GM12878 (cell line): ENCODE results near the gene THRA. TPM values are rescaled to one million over a fixed set of nuclear protein-coding genes. Genes with fewer than 3 reads are reported as not detected.

Experiments
- BACH1 ChIP-seq: fragments of 450-650 bp; IDR thresholded peaks from 2 replicates; pipeline ENCODE4 v1.6.1; 2017; ENCODE audit warnings: mild to moderate bottlenecking, borderline replicate concordance
- CUX1 ChIP-seq: IDR thresholded peaks from 2 replicates; pipeline ENCODE4 v1.6.1; 2012; ENCODE audit warnings: improper control_type of control experiment, low read depth, low read length; ENCODE audit not compliant: insufficient replicate concordance
- E2F8 ChIP-seq: fragments of 450-650 bp; IDR thresholded peaks from 2 replicates; pipeline ENCODE4 v1.6.1; 2018; ENCODE audit warnings: mild to moderate bottlenecking, low read depth, moderate library complexity; ENCODE audit not compliant: partially characterized antibody
- SRF ChIP-seq, 2 experiments: IDR thresholded peaks; 2 replicates each; pipeline ENCODE4 v1.6.1; 2011; ENCODE audit warnings: low read depth in 2 of 2, low read length in 2 of 2, mild to moderate bottlenecking in 1 of 2, moderate library complexity in 1 of 2
- ZNF592 ChIP-seq: fragments of 450-650 bp; IDR thresholded peaks from 2 replicates; pipeline ENCODE4 v1.6.1; 2017; ENCODE audit warnings: mild to moderate bottlenecking, moderate library complexity
- ZSCAN29 ChIP-seq: fragments of 450-650 bp; IDR thresholded peaks from 2 replicates; pipeline ENCODE4 v1.6.1; 2017; ENCODE audit warnings: mild to moderate bottlenecking, moderate library complexity
- polyA plus RNA-seq, 11 experiments: library from polyadenylated mRNA; depleted of rRNA in 4 of 11; unstranded in 6 of 11; stranded (reverse) in 5 of 11; fragments of >200 nt; fragmentation: Nextera tagmentation in 4 of 11; fragmentation: Illumina TruSeq in 1 of 11; extraction: Ambion mirVana in 4 of 11; extraction: Trizol in 1 of 11; gene quantifications; 1 replicate in 1 of 11; 2 replicates in 10 of 11; pipeline versions ENCODE4 v1.2.1 to v1.2.3, GENCODE V29; 2011 to 2016; ENCODE audit warnings: inconsistent platforms in 2 of 11, missing spikeins in 2 of 11, low read depth in 1 of 11
- total RNA-seq, 4 experiments: library from RNA; depleted of rRNA in 3 of 4; stranded (reverse); fragments of >200 nt in 3 of 4; fragmentation: Illumina TruSeq in 1 of 4; extraction: Trizol in 1 of 4; gene quantifications; 2 replicates each; pipeline versions ENCODE4 v1.2.1 to v1.2.3, GENCODE V29; 2013 to 2021
- TF ChIP-seq, protein P1 (sequence below): IDR thresholded peaks from 2 replicates; pipeline ENCODE4 v1.6.1; 2011; ENCODE audit warnings: low read depth, low read length, improper control_type of control experiment, borderline replicate concordance
- TF ChIP-seq, protein P2 (sequence below): fragments of 150-350 bp; IDR thresholded peaks from 2 replicates; pipeline ENCODE4 v1.6.1; 2016; ENCODE audit warnings: low read depth, low read length
- TF ChIP-seq, protein P3 (sequence below): fragments of 450-650 bp; IDR thresholded peaks from 2 replicates; pipeline ENCODE4 v1.6.1; 2016; ENCODE audit warnings: mild to moderate bottlenecking

THRA gene
- total and polyA plus RNA-seq, 10 of the 15 experiments (the other 5 are each of a cell fraction or from before 2014, with no cell fraction given) = 0.03 to 2.0 (median 0.64) TPM

DNA sequence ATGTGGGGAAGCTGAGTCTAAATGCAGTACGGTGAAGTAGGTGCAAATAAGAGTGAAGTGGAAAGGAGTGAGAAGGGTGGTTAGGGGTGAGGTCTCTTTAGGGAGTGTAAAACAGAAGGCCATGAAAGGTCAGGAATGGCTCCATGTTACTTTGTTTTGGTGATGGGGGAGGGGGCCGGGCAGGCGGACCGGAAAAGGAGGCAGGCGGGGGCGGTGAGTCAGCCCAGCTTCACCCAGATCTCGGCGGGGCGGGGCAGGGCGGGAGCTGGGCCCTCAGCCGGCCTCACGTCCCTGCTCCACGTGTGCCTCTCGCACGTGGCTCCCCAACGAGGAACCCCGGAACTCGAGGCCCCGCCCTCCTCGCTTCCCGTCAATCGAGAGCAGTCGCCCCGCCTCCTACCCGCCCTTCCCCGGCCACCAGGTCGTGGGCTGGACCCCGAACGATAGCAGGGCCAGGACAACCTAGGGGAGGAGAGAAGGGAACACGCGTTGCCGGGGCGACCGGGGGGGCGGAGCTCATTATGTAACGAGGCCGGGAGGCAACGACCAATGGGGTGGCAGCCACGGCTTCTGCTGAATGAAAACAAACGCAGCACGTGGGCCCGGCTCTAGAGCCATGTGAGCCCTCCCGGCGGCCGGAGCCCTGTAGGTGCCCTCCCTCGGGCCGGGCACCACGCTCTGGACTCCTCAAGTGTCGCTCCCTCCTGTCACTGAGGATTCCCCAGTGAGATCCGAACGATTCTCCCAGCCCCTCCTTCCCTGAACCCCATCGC is 36.3 kb downstream of the THRA start (continued):
- TF ChIP-seq CUX1 (no peak), BACH1 (0 out of 2 replicates have a peak, but pooled peaks have one; percentile 25), E2F8 (no peak), ZNF592 (no peak), SRF (IDR thresholded peaks at IDR 0.05; ENCODE audit: low read depth in 2 of 2, low read length in 2 of 2) (no peak), ZSCAN29 (no peak)
- TF ChIP-seq, protein P1, sequence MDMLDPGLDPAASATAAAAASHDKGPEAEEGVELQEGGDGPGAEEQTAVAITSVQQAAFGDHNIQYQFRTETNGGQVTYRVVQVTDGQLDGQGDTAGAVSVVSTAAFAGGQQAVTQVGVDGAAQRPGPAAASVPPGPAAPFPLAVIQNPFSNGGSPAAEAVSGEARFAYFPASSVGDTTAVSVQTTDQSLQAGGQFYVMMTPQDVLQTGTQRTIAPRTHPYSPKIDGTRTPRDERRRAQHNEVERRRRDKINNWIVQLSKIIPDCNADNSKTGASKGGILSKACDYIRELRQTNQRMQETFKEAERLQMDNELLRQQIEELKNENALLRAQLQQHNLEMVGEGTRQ = peak; percentile 65
- TF ChIP-seq, protein P2, sequence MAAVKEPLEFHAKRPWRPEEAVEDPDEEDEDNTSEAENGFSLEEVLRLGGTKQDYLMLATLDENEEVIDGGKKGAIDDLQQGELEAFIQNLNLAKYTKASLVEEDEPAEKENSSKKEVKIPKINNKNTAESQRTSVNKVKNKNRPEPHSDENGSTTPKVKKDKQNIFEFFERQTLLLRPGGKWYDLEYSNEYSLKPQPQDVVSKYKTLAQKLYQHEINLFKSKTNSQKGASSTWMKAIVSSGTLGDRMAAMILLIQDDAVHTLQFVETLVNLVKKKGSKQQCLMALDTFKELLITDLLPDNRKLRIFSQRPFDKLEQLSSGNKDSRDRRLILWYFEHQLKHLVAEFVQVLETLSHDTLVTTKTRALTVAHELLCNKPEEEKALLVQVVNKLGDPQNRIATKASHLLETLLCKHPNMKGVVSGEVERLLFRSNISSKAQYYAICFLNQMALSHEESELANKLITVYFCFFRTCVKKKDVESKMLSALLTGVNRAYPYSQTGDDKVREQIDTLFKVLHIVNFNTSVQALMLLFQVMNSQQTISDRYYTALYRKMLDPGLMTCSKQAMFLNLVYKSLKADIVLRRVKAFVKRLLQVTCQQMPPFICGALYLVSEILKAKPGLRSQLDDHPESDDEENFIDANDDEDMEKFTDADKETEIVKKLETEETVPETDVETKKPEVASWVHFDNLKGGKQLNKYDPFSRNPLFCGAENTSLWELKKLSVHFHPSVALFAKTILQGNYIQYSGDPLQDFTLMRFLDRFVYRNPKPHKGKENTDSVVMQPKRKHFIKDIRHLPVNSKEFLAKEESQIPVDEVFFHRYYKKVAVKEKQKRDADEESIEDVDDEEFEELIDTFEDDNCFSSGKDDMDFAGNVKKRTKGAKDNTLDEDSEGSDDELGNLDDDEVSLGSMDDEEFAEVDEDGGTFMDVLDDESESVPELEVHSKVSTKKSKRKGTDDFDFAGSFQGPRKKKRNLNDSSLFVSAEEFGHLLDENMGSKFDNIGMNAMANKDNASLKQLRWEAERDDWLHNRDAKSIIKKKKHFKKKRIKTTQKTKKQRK = no peak
- TF ChIP-seq, protein P3, sequence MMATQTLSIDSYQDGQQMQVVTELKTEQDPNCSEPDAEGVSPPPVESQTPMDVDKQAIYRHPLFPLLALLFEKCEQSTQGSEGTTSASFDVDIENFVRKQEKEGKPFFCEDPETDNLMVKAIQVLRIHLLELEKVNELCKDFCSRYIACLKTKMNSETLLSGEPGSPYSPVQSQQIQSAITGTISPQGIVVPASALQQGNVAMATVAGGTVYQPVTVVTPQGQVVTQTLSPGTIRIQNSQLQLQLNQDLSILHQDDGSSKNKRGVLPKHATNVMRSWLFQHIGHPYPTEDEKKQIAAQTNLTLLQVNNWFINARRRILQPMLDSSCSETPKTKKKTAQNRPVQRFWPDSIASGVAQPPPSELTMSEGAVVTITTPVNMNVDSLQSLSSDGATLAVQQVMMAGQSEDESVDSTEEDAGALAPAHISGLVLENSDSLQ = peak; percentile 96
